ENCODE data around the gene SDHAF2.
"Not testable (repeated sequence)": the region's sequence is repeated elsewhere in the genome, so short reads cannot be mapped to it uniquely, and the experiment has no call there.

SDHAF2 gene

GRCh38 chr11:61429691-61430582 lies at the start of gene SDHAF2, which contains the start of gene CPSF7:
SDHAF2 (plus strand) TSS chr11:61430124; CDS start chr11:61430147, 23 bp downstream.
CPSF7 (minus strand) TSS chr11:61429975; CDS start chr11:61429235, 740 bp downstream.
- DNase-seq (ENCODE audit: low spot score): peak; percentile 97

- DNase-seq (ENCODE audit: low spot score): no peak
These were observed 49.0 kb upstream of the SDHAF2 start for GRCh38 chr11:61380884-61381283.

GRCh38 chr11:61383859-61384258 lies 46.1 kb upstream of the SDHAF2 start:
- DNase-seq (ENCODE audit: low spot score): not testable (repeated sequence)

GRCh38 chr11:61384271-61385242 lies 45.4 kb upstream of the SDHAF2 start:
- DNase-seq (ENCODE audit: low spot score): peak; percentile 47

- no peak for DNase-seq (ENCODE audit: low spot score)
These were observed 39.8 kb upstream of the SDHAF2 start for GRCh38 chr11:61390161-61390560.

- DNase-seq (ENCODE audit: low spot score): peak; percentile 44
These were observed 36.8 kb upstream of the SDHAF2 start for GRCh38 chr11:61392981-61393595.

- DNase-seq (ENCODE audit: low spot score): no peak
These were observed 28.8 kb upstream of the SDHAF2 start for GRCh38 chr11:61401173-61401572.

GRCh38 chr11:61401573-61401972 lies 28.4 kb upstream of the SDHAF2 start:
- DNase-seq (ENCODE audit: low spot score): no peak

- DNase-seq (ENCODE audit: low spot score): no peak
These were observed 26.3 kb upstream of the SDHAF2 start for GRCh38 chr11:61403658-61404057.

- no peak for DNase-seq (ENCODE audit: low spot score)
These were observed 25.8 kb upstream of the SDHAF2 start for GRCh38 chr11:61404103-61404502.

- no peak for DNase-seq (ENCODE audit: low spot score)
These were observed 25.3 kb upstream of the SDHAF2 start for GRCh38 chr11:61404641-61405040.

- DNase-seq (ENCODE audit: low spot score): no peak
These were observed 23.9 kb upstream of the SDHAF2 start for GRCh38 chr11:61406067-61406466.

- no peak for DNase-seq (ENCODE audit: low spot score)
These were observed 22.8 kb upstream of the SDHAF2 start for GRCh38 chr11:61406991-61407728.

GRCh38 chr11:61411589-61411988 lies 18.3 kb upstream of the SDHAF2 start:
- no peak for DNase-seq (ENCODE audit: low spot score)

GRCh38 chr11:61413496-61413895 lies 16.4 kb upstream of the SDHAF2 start:
- DNase-seq (ENCODE audit: low spot score): no peak

GRCh38 chr11:61414547-61414946 lies 15.4 kb upstream of the SDHAF2 start:
- no peak for DNase-seq (ENCODE audit: low spot score)

- no peak for DNase-seq (ENCODE audit: low spot score)
These were observed 14.5 kb upstream of the SDHAF2 start for GRCh38 chr11:61415381-61415780.

GRCh38 chr11:61416941-61417340 lies 13.0 kb upstream of the SDHAF2 start:
- DNase-seq (ENCODE audit: low spot score): no peak

- DNase-seq (ENCODE audit: low spot score): no peak
These were observed 12.3 kb upstream of the SDHAF2 start for GRCh38 chr11:61417670-61418069.

- DNase-seq (ENCODE audit: low spot score): no peak
These were observed 11.8 kb upstream of the SDHAF2 start for GRCh38 chr11:61418136-61418535.

- no peak for DNase-seq (ENCODE audit: low spot score)
These were observed 7.7 kb upstream of the SDHAF2 start for GRCh38 chr11:61422226-61422625.

All from NAMALWA (cell line).